Activated CD4-positive, alpha-beta T cell treated with anti-CD3 and anti-CD28 coated beads, Interleukin-2, amount 10 ng/mL, durations not matched to agents 24 days and 14 days (primary cell): ENCODE data around the gene MOXD1. TPM values are rescaled to one million over a fixed set of nuclear protein-coding genes. Genes with fewer than 3 reads are reported as not detected.

Experiments
- DNase-seq: peaks from one replicate; pipeline ENCODE4 v3.0.0; 2022
- H3K27ac Mint-ChIP-seq: one replicate; pipeline ENCODE4 v1.8.0; 2022; ENCODE audit warnings: mild to moderate bottlenecking, mixed read lengths
- H3K27me3 Mint-ChIP-seq: one replicate; pipeline ENCODE4 v1.8.0; 2022; ENCODE audit warnings: mixed read lengths
- H3K36me3 Mint-ChIP-seq: one replicate; pipeline ENCODE4 v1.8.0; 2022; ENCODE audit warnings: low read depth, mild to moderate bottlenecking, mixed read lengths
- H3K4me1 Mint-ChIP-seq: one replicate; pipeline ENCODE4 v1.8.0; 2021; ENCODE audit warnings: mixed read lengths
- H3K4me3 Mint-ChIP-seq: one replicate; pipeline ENCODE4 v1.8.0; 2022; ENCODE audit warnings: mild to moderate bottlenecking, moderate library complexity, mixed read lengths
- H3K9me3 Mint-ChIP-seq: one replicate; pipeline ENCODE4 v1.8.0; 2021; ENCODE audit warnings: mixed read lengths
- intact Hi-C: fragments of 100-400 bp; cut with micrococcal nuclease; formaldehyde crosslinking; loops from one replicate; pipeline ENCODE4 v1.15.1; 2023
- total RNA-seq: library from RNA; stranded (reverse); gene quantifications from 2 replicates; pipeline ENCODE4 v1.2.3, GENCODE V29; 2022

MOXD1 gene
- total RNA-seq = 0.12 TPM in 1 of 2 replicates, not detected in the other

DNA sequence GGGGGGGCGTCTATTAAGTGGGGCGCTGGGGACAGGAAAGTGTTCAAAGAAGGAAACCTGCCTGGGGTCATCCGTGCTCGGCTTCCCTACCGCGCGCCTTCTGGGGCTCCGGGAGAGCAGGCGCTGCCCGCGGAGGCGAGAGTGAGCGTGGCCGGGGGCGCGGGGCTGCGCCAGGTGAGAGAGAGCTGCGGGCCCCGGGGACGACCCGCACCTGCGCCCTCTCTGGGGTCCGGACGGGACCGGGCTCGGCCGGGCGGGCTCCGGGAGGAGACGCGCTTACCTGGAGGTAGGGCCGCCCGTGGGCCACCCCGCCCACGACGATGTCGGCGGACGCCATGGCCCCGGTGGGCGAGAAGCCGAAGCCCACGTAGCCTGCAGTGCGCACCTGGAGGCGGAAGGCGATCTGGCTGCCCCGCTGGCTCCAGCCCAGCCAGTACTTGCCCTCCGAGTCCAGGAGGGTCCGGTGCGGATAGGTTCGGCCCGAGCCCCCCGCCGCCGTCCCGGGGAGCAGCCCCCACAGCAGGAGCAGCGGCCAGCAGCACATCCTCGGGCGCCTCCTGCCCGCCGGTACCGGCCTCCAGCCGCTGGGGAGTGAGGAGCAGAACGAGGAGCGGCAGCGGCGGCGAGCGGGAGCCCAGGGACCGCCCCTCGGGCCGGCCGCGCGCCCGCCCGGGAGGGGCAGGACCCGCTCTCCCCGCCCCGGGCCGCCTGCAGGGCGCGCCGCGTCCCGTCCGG is at the start of gene MOXD1:
Gene MOXD1 (minus strand): TSS at position 593 of the 735 bp plus-strand sequence. CDS start 49 bp downstream, at position 544.
- Mint-ChIP-seq H3K9me3 (peaks cover 4% of the 10 kb centered on the region), H3K36me3 (no peaks in the 10 kb centered on the region), H3K27ac (no peak within 1 kb of the TSS), H3K4me1 (peaks cover 11% of the 10 kb centered on the region), H3K27me3 (peaks cover 67% of the 10 kb centered on the region), H3K4me3 (peak within 1 kb of the TSS; percentile 48)
- DNase-seq = no peak
- intact Hi-C loops = loop anchor here (5.0 kb wide), 2 partner anchors 34 to 81 kb away; no protein-coding TSS in a partner anchor

DNA sequence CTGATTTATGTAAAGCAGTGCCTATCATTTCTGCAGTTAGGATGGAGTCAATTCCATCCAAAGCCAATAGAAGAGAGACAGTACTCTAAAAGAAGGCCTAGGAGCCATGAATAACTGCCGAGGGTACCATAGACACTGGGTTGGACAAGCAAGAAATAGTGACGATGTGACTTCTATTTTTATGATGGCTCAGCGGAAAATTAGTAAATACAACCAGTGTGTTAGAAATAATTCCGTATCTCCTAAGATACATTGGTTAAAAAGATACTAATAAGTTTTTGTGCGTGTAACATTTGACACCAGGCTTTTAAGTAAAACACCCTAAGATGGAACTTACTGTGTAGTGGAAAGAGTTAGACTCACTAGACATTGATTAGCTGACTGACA is 45.6 kb upstream of the MOXD1 start:
- no peaks in the 10 kb centered on the region for H3K27me3 Mint-ChIP-seq
- intact Hi-C loops = no loop called here
- H3K27ac Mint-ChIP-seq = no peak overlapping the region
- H3K36me3 Mint-ChIP-seq = no peaks in the 10 kb centered on the region
- no peak for DNase-seq
- H3K9me3 Mint-ChIP-seq = peaks cover 12% of the 10 kb centered on the region
- H3K4me3 Mint-ChIP-seq = no peak overlapping the region
- no peaks in the 10 kb centered on the region for H3K4me1 Mint-ChIP-seq

GRCh38 chr6:132446141-132446854 is 45.0 kb upstream of the MOXD1 start:
- no peaks in the 10 kb centered on the region for H3K36me3 Mint-ChIP-seq
- no peak overlapping the region for H3K4me3 Mint-ChIP-seq
- peaks cover 12% of the 10 kb centered on the region for H3K9me3 Mint-ChIP-seq
- no peaks in the 10 kb centered on the region for H3K4me1 Mint-ChIP-seq
- intact Hi-C loops = no loop called here
- no peak for DNase-seq
- H3K27me3 Mint-ChIP-seq = no peaks in the 10 kb centered on the region
- no peak overlapping the region for H3K27ac Mint-ChIP-seq

DNA sequence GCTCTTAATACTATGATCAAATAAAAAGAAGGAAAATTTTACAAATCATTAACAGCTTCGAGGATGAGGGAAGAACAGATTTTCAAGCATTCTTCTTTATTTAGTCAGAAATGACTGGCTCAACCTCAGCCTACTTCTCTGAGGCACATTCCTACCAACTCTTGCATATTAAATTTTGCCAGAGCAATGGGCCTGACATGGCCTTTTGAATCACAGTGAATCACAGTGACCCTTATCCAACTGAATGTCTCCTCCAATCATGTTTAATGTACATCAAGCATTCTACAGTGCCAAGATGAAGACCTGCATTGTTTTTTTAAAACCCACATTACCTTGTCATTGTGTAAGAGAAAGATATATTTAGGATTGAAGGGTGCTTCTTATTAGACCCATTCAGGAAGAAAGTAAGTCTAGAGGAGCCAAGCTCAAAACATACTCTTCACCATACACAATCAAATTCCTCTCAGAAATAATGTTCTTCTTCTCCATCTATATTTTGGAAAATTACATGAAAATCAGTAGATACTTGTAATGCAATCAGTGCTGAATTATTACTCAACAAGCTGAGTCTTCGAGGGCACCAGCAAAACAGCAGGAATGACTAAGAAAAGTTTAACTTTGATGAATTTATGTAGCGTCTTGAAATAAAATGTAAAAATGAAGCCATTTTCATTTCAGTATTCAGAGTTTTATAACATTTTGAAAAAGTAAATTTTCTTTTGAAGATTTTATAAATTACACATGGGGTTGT is 44.1 kb upstream of the MOXD1 start:
- intact Hi-C loops = no loop called here

GRCh38 chr6:132443206-132443605 is 41.9 kb upstream of the MOXD1 start:
- Mint-ChIP-seq H3K27ac (no peak overlapping the region), H3K9me3 (peaks cover 11% of the 10 kb centered on the region), H3K4me1 (no peaks in the 10 kb centered on the region), H3K4me3 (no peak overlapping the region), H3K27me3 (no peaks in the 10 kb centered on the region), H3K36me3 (no peaks in the 10 kb centered on the region)
- no peak for DNase-seq
- intact Hi-C loops = no loop called here

More for the DNA sequence above, 44.1 kb upstream of the MOXD1 start:
- Mint-ChIP-seq H3K4me1 (no peaks in the 10 kb centered on the region), H3K4me3 (no peak overlapping the region), H3K27me3 (no peaks in the 10 kb centered on the region), H3K27ac (no peak overlapping the region), H3K36me3 (no peaks in the 10 kb centered on the region), H3K9me3 (peaks cover 15% of the 10 kb centered on the region)
- no peak for DNase-seq

GRCh38 chr6:132430110-132430509 is 28.8 kb upstream of the MOXD1 start:
- H3K4me1 Mint-ChIP-seq = no peaks in the 10 kb centered on the region
- H3K9me3 Mint-ChIP-seq = no peaks in the 10 kb centered on the region
- DNase-seq = no peak
- H3K4me3 Mint-ChIP-seq = no peak overlapping the region
- H3K27me3 Mint-ChIP-seq = peaks cover 22% of the 10 kb centered on the region
- H3K36me3 Mint-ChIP-seq = no peaks in the 10 kb centered on the region
- no peak overlapping the region for H3K27ac Mint-ChIP-seq
- intact Hi-C loops = no loop called here

DNA sequence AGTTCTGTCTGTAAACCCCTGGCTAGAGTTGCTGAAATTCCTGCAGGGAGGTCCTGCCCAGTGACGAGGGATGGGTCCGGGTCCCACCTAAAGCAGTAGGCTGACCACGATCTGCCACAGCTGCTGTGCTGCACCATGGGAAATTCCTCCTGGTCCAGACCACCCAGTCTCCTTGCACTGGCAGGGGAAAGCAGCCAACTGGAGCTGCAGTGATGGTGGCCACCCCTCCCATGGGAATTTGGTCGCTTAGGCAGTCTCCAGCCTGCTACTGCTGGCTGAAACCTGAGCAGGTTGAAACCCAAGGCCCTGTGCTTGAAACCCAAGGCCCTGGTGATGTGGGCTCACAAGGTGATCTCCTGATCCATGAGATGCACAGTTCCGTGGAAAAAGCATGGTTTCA is 23.9 kb upstream of the MOXD1 start:
- Mint-ChIP-seq H3K36me3 (no peaks in the 10 kb centered on the region), H3K27ac (no peak overlapping the region), H3K4me3 (no peak overlapping the region), H3K4me1 (no peaks in the 10 kb centered on the region), H3K27me3 (peaks cover 20% of the 10 kb centered on the region), H3K9me3 (peaks cover 10% of the 10 kb centered on the region)
- no peak for DNase-seq
- intact Hi-C loops = no loop called here

- no peak overlapping the region for H3K27ac Mint-ChIP-seq
- H3K4me3 Mint-ChIP-seq = no peak overlapping the region
- no peaks in the 10 kb centered on the region for H3K4me1 Mint-ChIP-seq
- intact Hi-C loops = no loop called here
- DNase-seq = no peak
- H3K9me3 Mint-ChIP-seq = peaks cover 10% of the 10 kb centered on the region
- peaks cover 17% of the 10 kb centered on the region for H3K27me3 Mint-ChIP-seq
- no peaks in the 10 kb centered on the region for H3K36me3 Mint-ChIP-seq
Observed at GRCh38 chr6:132423839-132424238, 22.6 kb upstream of the MOXD1 start.

- intact Hi-C loops = no loop called here
- H3K36me3 Mint-ChIP-seq = no peaks in the 10 kb centered on the region
- H3K4me1 Mint-ChIP-seq = no peaks in the 10 kb centered on the region
- H3K4me3 Mint-ChIP-seq = no peak overlapping the region
- H3K9me3 Mint-ChIP-seq = peaks cover 10% of the 10 kb centered on the region
- no peak for DNase-seq
- H3K27ac Mint-ChIP-seq = no peak overlapping the region
- H3K27me3 Mint-ChIP-seq = peaks cover 10% of the 10 kb centered on the region
Observed at GRCh38 chr6:132418235-132418965, 17.1 kb upstream of the MOXD1 start.

DNA sequence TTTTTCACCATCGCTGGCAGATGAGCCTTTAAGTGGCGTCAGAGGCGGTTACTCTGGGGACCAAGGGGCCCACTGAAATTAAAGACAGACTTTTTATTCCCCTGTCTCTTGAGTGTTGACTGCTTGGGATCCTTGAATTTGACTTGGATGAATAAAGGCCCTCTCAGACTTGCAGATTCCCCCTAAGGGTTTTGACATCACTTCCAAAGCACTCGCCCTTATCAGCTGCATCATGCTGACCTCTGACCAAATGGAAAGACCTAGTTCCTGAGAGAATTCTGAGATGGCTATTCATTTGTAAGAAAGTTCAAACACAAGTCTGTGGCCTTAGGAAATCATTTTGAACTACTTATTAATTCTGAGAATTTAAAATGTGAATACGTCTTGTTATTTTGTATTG is 13.5 kb upstream of the MOXD1 start:
- Mint-ChIP-seq H3K9me3 (peaks cover 5% of the 10 kb centered on the region), H3K27me3 (peaks cover 18% of the 10 kb centered on the region), H3K4me3 (no peak overlapping the region), H3K36me3 (no peaks in the 10 kb centered on the region), H3K27ac (no peak overlapping the region), H3K4me1 (no peaks in the 10 kb centered on the region)
- no peak for DNase-seq
- intact Hi-C loops = no loop called here

GRCh38 chr6:132414322-132414721 is 13.0 kb upstream of the MOXD1 start:
- intact Hi-C loops = no loop called here
- H3K4me1 Mint-ChIP-seq = no peaks in the 10 kb centered on the region
- H3K27me3 Mint-ChIP-seq = peaks cover 18% of the 10 kb centered on the region
- no peak overlapping the region for H3K27ac Mint-ChIP-seq
- no peaks in the 10 kb centered on the region for H3K36me3 Mint-ChIP-seq
- H3K9me3 Mint-ChIP-seq = peaks cover 5% of the 10 kb centered on the region
- no peak overlapping the region for H3K4me3 Mint-ChIP-seq
- no peak for DNase-seq

DNA sequence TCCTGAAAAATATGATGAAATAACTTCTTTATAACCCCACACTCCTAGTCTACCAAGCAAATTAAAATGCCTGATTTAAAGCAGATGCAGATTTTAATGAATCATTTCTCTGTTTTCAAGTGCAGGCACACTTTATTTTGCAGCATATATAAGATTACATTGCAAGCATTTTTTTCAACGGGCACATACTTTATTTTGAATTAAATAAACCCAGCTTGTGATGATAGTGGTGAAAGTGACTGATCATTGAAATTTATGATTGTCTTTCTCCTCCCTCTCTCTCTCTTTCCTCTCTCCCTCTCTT is 12.2 kb upstream of the MOXD1 start:
- Mint-ChIP-seq H3K36me3 (no peaks in the 10 kb centered on the region), H3K27me3 (peaks cover 22% of the 10 kb centered on the region), H3K27ac (no peak overlapping the region), H3K4me1 (no peaks in the 10 kb centered on the region), H3K9me3 (peaks cover 5% of the 10 kb centered on the region), H3K4me3 (no peak overlapping the region)
- DNase-seq = no peak
- intact Hi-C loops = no loop called here

DNA sequence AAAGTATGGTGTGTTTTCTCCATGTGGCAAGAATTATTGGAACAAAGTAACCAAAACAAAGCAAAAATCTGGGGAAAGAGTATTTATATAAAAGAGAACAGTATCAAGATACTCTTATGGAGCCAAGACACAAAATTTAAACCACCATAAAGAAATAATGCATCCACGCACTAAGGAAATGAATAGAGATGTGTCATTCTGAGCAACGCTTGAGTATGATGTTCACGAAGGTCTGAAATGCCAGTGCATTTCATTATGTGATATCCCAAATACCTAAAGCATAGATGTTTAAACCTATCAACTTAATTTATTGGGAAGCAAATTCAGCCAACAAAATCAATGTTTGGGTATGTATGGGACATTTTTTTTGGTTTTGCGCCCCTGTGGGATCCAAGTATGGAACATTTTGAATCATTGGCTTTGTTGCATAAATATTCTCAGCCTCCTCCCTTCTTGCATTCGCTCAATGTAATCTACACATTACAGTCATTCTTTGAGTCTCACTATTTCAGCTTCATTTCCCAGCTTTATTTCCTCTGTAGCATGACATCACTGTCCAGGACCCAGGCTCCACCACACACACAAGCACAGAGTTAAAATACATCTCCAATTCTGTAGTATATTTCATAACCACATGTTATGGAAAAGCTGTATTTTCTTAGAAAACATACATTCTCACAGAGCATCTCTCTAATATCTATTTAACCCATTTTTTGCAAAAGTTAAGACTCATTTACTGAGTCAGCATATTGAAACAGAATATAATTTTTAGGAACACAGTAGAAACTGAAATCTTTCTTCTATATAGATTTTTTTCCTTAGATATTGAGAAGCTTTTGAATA is 11.6 kb upstream of the MOXD1 start:
- intact Hi-C loops = no loop called here
- Mint-ChIP-seq H3K4me3 (no peak overlapping the region), H3K9me3 (peaks cover 4% of the 10 kb centered on the region), H3K27ac (no peak overlapping the region), H3K4me1 (no peaks in the 10 kb centered on the region), H3K27me3 (peaks cover 22% of the 10 kb centered on the region), H3K36me3 (no peaks in the 10 kb centered on the region)
- DNase-seq = no peak
